ELF-1 (cell line): ENCODE measurements around the gene MICU1.
"Not testable (repeated sequence)": the region's sequence is repeated elsewhere in the genome, so short reads cannot be mapped to it uniquely, and the experiment has no call there.

Experiments used
- DNase-seq: peaks from one replicate; pipeline ENCODE4 v3.0.0-alpha.2; 2016; ENCODE audit warnings: low read depth, low spot score

The MICU1 gene

DNA sequence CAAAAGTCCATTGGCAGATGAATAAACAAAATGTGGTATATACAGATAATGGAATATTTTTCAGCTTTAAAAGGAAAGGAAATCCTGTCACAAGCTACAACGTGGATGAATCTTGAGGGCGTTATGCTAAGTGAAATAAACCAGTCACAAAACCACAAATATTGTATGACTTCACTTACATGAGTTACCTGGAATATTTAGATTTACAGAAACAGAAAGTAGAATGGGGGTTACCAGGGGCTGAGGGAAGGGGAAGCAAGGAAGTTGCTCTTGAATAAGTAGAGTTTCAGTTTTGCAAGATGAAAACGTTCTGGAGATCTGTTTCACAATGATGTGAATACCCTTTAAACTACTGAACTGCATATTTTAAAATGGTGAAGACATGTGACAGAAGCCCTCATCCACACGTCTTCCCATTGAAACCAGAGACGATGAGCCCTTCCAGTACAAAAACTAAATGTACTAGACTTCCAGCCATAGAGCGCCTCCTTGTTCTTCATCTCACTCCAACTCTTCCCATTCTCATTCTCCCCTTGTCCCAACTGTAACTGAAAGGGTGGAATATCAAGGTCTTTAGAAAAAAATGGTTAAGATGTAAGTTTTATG, 62.4 kb downstream of the MICU1 start:
- no peak for DNase-seq

- DNase-seq = no peak
Measured at GRCh38 chr10:72561745-72562166, 64.1 kb downstream of the MICU1 start.

GRCh38 chr10:72557362-72557761, 68.5 kb downstream of the MICU1 start:
- DNase-seq = no peak

GRCh38 chr10:72552857-72553256, 73.0 kb downstream of the MICU1 start:
- no peak for DNase-seq

GRCh38 chr10:72550239-72550638, 75.6 kb downstream of the MICU1 start:
- no peak for DNase-seq

GRCh38 chr10:72545546-72545945, 80.3 kb downstream of the MICU1 start:
- DNase-seq = no peak

DNA sequence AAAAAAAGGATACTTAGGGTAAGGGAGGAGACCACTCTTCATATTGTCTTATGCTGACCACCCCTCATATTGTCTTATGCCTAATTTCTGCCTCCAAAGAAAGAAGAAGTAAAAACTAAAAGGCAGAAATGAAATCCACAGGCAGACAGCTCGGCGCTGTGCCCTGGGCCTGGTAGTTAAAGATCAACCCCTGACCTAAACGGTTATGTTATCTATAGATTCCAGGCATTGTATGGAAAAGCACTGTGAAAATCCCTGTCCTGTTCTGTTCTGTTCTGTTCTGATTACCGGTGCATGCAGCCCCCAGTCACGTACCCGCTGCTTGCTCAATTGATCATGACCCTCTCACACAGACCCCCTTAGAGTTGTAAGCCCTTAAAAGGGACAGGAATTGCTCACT, 82.0 kb downstream of the MICU1 start:
- DNase-seq = not testable (repeated sequence)

DNA sequence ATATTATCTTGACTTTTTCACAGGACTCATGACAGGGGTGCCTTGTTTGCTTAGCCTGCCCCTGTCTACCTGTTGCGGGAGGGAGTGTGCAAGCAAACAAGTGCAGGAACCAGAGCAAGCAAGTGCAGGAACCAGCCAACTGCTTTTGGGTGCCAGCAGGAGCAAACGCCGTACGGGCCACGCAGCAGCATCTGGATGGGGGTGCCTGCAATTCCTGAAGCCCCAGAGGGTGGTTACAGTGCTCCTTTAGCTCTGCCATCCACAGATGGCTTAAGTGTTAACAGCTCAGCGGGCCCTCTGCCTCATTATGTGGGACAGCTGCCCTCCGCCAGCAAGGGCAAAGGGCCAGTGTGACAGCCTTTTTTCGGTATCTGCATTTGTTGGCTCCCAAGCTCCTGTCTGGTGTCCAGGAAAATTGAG, 83.5 kb downstream of the MICU1 start:
- no peak for DNase-seq

GRCh38 chr10:72541337-72541736, 84.5 kb downstream of the MICU1 start:
- no peak for DNase-seq

- DNase-seq = no peak
Measured at GRCh38 chr10:72540193-72540807, 85.6 kb downstream of the MICU1 start.

DNA sequence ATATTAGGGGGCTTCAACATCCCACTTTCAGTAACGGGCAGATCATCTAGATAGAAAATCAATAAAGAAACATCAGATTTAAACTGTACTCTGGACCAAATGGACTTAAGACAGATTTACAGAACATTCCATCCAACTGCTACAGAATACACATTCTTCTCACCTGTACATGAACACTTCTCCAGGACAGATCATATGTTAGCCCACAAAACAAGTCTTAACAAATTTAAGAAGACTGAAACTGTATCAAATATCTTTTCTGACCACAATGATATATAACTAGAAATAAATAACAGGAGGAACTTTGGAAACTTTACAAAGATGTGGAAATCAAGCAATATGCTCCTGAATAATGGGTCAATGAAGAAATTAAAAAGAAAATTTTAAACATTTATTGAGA, 86.7 kb downstream of the MICU1 start:
- no peak for DNase-seq

GRCh38 chr10:72525689-72526088, 100.2 kb downstream of the MICU1 start:
- DNase-seq = no peak

DNA sequence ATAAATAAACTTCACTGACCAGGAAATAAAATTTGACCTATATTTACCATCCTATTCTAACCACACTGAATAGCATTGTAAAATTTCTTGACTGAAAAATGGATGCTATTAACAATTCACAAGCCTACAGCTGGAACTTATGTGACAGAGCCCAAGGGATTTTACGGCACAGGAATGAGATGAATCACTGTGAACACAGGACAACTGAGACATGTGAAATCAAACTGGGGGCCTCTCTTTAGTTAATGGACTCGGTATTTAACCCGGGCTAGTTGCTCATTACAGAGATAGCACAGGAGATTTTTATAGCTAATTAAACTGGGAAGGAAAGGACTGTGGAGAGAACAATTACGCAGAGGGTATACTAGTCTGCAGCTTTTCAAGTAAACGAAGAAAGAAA, 100.6 kb downstream of the MICU1 start:
- no peak for DNase-seq

DNA sequence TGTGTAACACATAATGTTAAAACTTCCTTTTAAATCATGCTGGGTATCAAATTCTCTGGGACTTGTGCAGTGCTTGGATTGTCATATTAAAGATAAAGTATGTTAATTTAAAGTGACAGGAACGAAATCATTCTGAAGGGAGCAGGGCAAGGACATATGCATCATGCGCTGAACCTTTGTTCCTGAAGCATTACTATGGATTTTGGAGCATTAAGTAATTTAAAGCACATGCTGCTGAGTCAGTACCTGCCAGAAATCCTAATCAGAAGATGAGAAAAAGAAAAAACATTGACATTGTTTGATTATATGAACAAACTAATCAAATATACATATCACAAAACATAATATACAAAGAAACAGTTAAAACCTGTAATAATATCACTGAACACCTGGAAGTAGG, 101.4 kb downstream of the MICU1 start:
- no peak for DNase-seq

GRCh38 chr10:72523932-72524396, 101.9 kb downstream of the MICU1 start:
- no peak for DNase-seq

GRCh38 chr10:72523062-72523461, 102.8 kb downstream of the MICU1 start:
- DNase-seq = no peak

DNA sequence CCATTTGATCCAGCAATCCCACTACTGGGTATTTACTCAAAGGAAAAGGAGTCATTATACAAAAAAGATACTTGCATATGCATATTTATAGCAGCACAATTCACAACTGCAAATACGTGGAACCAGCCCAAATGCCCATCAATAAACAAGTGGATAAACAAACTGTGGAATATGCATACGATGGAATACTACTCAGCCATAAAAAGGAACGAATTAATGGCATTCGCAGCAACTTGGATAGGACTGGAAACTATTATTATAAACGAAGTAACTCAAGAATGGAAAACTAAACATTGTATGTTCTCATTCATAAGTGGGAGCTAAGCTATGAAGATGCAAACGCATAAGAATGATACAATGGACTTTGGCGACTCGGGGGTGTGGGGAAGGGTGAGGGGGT, 108.6 kb downstream of the MICU1 start:
- no peak for DNase-seq

DNA sequence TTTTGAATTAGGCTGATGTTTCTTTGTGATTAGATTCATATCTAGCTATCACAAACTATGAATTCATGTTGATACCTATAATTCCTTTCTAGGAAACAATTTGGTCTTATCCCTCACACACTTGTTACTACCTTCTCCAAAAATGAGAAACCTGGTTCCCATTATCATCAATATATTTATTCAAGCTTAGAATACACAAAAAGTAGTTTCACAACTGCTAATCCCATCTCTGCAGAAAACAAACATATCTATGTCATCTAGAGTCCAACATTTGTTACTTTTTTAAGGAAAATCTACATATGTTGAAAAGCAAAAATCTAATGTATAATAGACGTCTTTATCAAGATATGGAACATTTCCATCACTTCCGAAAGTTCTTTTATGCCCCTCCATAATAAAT, 110.4 kb downstream of the MICU1 start:
- no peak for DNase-seq

- no peak for DNase-seq
Measured at GRCh38 chr10:72513910-72514309, 112.0 kb downstream of the MICU1 start.

DNA sequence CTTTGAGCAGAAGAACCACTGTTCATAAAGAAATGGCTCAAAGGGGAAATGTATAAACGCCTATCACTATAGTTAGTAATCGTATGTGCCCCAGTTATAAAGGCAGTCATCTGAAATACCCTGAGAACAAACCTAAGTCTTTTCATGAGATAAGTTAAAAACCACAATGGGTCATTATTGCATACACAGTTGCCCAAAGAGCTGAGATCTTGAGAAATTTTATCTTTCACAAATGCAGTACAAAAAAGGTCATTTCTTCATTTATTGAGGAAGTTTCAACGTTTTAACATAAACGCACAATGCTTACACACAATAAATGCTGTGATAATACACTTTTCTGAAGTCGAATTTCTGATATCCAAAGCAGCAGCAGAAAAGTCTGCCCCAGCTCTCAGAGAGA, 114.4 kb downstream of the MICU1 start:
- no peak for DNase-seq

GRCh38 chr10:72509941-72510340, 115.9 kb downstream of the MICU1 start:
- no peak for DNase-seq

- DNase-seq = no peak
Measured at GRCh38 chr10:72509206-72509799, 116.6 kb downstream of the MICU1 start.

GRCh38 chr10:72508033-72508432, 117.8 kb downstream of the MICU1 start:
- DNase-seq = no peak
